ENCODE results near the gene VOPP1. TPM values are rescaled to one million over a fixed set of nuclear protein-coding genes. Genes with fewer than 3 reads are reported as not detected.
A peak's percentile ranks its signal among the peaks of the same experiment; 100 is the strongest.
"Not testable (repeated sequence)": the region's sequence is repeated elsewhere in the genome, so short reads cannot be mapped to it uniquely, and the experiment has no call there.

The VOPP1 gene
- total RNA-seq, 6 experiments from 2014 or later: 15.8 to 30.3 (median 23.2) TPM

DNA sequence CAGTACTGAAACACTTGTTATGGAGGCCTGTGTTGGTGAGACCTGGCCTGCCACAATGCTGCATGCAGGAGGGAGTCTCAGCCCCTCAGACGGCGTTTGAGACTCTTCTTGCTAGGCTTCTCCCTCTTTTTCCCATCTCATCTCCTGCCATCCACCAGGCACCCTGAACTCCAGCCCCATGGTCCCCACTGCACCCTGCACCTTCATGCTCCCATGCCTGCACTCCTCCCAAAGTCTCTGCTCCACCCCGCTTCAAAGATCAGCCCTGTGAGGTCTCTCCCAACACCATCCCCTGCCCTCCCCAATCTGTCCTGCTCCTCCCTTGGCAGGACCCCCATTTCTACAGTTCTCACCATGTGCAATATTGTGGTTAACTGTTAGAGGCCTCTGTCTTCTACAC is 61.7 kb downstream of the VOPP1 start:
- no peak overlapping the region for H3K4me3 ChIP-seq
- WGBS (ENCODE audit: insufficient coverage, low coverage, low lambda C conversion rate, missing lambda C conversion rate): 100% methylated on average over 1 of the region's 3 CpGs
- H3K4me1 ChIP-seq: no peaks in the 10 kb centered on the region
- TF ChIP-seq, protein P1, sequence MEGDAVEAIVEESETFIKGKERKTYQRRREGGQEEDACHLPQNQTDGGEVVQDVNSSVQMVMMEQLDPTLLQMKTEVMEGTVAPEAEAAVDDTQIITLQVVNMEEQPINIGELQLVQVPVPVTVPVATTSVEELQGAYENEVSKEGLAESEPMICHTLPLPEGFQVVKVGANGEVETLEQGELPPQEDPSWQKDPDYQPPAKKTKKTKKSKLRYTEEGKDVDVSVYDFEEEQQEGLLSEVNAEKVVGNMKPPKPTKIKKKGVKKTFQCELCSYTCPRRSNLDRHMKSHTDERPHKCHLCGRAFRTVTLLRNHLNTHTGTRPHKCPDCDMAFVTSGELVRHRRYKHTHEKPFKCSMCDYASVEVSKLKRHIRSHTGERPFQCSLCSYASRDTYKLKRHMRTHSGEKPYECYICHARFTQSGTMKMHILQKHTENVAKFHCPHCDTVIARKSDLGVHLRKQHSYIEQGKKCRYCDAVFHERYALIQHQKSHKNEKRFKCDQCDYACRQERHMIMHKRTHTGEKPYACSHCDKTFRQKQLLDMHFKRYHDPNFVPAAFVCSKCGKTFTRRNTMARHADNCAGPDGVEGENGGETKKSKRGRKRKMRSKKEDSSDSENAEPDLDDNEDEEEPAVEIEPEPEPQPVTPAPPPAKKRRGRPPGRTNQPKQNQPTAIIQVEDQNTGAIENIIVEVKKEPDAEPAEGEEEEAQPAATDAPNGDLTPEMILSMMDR (IDR thresholded peaks at IDR 0.05): no peak
- TF ChIP-seq POLR2A (IDR thresholded peaks at IDR 0.05): no peak
- ATAC-seq (no peak), DNase-seq (no peak)
- H3K27me3 ChIP-seq: no peaks in the 10 kb centered on the region
- no peak overlapping the region for H3K27ac ChIP-seq
- intact Hi-C loops (cut with DNase I): no loop called here
- no peaks in the 10 kb centered on the region for H3K9me3 ChIP-seq
- no peaks in the 10 kb centered on the region for H3K36me3 ChIP-seq

DNA sequence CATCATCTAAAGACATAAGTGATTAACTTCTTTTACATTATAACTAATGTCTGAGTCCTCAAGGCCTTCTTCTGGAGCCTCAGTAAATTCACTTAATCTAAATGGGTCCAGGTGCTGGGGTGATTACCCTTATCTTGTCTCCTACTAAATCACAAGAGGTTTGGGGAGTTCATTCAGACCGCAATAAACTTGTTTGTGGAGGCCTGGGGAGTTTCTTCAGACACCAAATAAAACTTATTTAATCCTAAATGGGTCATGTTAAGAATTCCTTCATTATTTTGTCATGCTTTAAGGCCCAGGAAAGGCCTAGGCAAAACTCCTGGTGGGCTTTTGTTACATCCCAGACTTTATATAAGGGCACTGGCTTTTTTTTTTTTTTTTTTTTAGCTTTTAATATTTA is 62.1 kb downstream of the VOPP1 start:
- H3K36me3 ChIP-seq; H3K4me3 ChIP-seq; H3K9me3 ChIP-seq; H3K4me1 ChIP-seq; H3K27ac ChIP-seq; DNase-seq; ATAC-seq; H3K27me3 ChIP-seq; intact Hi-C loops (cut with DNase I): not testable (repeated sequence)
- 100% methylated on average over 1 of the region's 1 CpG for WGBS (ENCODE audit: insufficient coverage, low coverage, low lambda C conversion rate, missing lambda C conversion rate)

DNA sequence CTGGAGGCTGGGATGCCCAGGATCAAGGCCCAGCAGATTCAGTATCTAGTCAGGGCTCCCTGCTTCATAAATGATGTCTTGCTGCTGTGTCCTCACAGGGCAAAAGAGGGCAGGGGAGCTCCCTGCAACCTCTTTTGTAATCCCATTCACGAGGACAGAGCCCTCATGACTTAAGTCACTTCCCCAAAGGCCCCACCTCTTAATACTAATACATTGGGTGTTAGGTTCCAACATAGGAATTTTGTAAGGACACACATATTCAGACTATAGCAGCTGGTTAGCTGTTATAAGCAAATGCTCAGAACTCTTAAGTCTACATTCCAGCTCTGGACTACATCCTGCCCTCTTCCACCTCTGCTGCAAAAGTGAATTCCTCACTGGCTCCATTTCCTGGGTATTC is 63.0 kb downstream of the VOPP1 start:
- WGBS (ENCODE audit: insufficient coverage, low coverage, low lambda C conversion rate, missing lambda C conversion rate): 17% methylated on average over 1 of the region's 1 CpG
- intact Hi-C loops (cut with DNase I): no loop called here
- H3K36me3 ChIP-seq: no peaks in the 10 kb centered on the region
- no peaks in the 10 kb centered on the region for H3K9me3 ChIP-seq
- ATAC-seq (peak; percentile 42 to 79 (median 62)), DNase-seq (no peak)
- no peak overlapping the region for H3K27ac ChIP-seq
- no peaks in the 10 kb centered on the region for H3K27me3 ChIP-seq
- no peak overlapping the region for H3K4me3 ChIP-seq
- TF ChIP-seq, protein P1 (IDR thresholded peaks at IDR 0.05): no peak
- TF ChIP-seq POLR2A (IDR thresholded peaks at IDR 0.05): no peak
- no peaks in the 10 kb centered on the region for H3K4me1 ChIP-seq

DNA sequence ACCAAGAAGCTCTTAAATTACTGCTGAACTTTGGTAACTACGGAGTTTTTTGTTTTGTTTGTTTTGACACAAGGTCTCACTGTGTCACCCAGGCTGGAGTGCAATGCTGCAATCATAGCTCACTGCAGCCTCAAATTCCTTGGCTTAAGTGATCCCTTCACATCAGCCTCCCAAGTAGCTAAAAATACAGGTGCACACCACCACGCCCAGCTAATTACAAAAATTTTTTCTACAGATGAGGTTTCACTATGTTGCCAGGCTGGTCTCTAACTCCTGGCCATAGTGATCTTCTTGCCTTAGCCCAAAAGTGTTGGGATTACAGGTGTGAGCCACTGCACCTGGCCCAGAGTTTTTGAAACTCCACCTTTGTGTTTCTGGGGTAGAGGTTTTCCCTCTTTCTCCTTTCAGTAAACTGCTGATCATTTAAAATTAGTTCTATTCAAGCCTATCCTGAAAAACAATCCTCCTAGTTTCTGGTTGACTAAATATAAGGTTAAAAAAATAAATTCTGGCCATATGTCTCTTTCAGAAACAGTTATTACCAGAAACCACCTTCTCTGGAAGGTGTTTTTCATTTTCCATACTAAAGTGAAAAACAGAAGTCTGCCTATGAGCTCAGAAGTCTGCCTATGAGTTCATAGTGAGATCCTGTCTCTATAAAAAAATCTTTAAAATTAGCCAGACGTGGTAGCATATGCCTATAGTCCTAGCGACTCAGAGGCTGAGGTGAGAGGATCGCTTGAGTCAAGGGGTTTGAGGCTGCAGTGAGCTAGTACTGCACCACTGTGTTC is 63.9 kb downstream of the VOPP1 start:
- Histone ChIP-seq H3K4me1 (no peaks in the 10 kb centered on the region), H3K9me3 (no peaks in the 10 kb centered on the region), H3K27me3 (no peaks in the 10 kb centered on the region), H3K27ac (no peak overlapping the region), H3K36me3 (no peaks in the 10 kb centered on the region), H3K4me3 (no peak overlapping the region)
- TF ChIP-seq, protein P1 (IDR thresholded peaks at IDR 0.05): no peak
- no peak for TF ChIP-seq POLR2A (IDR thresholded peaks at IDR 0.05)
- 78% methylated on average over 5 of the region's 5 CpGs for WGBS (ENCODE audit: insufficient coverage, low coverage, low lambda C conversion rate, missing lambda C conversion rate)
- DNase-seq: no peak
- intact Hi-C loops (cut with DNase I): no loop called here
- ATAC-seq: no peak

DNA sequence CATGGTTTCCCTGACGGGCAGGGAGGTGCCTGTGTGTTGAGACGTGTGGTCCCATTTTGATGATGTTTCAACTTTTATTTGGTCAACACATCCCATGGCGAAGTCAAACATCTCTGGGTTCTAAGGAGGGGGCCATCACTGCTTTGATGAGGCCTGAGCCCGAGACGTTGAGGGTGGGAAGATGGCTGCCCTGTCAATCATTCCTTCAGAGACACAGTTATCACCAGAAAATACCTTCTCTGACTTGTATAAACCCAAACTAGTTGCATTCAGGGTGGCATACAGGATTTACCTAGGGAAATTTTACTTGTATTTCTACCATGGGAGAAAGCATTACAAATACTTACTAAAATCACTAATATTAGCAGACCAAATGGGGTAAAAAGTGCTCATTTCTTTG is 64.6 kb downstream of the VOPP1 start:
- TF ChIP-seq, protein P1 (IDR thresholded peaks at IDR 0.05): no peak
- TF ChIP-seq POLR2A (IDR thresholded peaks at IDR 0.05): no peak
- no peaks in the 10 kb centered on the region for H3K36me3 ChIP-seq
- H3K27me3 ChIP-seq: no peaks in the 10 kb centered on the region
- no peak overlapping the region for H3K27ac ChIP-seq
- H3K9me3 ChIP-seq: no peaks in the 10 kb centered on the region
- H3K4me3 ChIP-seq: no peak overlapping the region
- WGBS (ENCODE audit: insufficient coverage, low coverage, low lambda C conversion rate, missing lambda C conversion rate): 96% methylated on average over 3 of the region's 5 CpGs
- DNase-seq (no peak), ATAC-seq (no peak)
- intact Hi-C loops (cut with DNase I): no loop called here
- no peaks in the 10 kb centered on the region for H3K4me1 ChIP-seq

Measured in right lobe of liver (tissue), 6 donors.